ENCODE data around the gene MAST2. TPM values are rescaled to one million over a fixed set of nuclear protein-coding genes. Genes with fewer than 3 reads are reported as not detected.

Gene MAST2
- total RNA-seq, 1 experiment from 2014 or later, result 36.2 TPM

DNA sequence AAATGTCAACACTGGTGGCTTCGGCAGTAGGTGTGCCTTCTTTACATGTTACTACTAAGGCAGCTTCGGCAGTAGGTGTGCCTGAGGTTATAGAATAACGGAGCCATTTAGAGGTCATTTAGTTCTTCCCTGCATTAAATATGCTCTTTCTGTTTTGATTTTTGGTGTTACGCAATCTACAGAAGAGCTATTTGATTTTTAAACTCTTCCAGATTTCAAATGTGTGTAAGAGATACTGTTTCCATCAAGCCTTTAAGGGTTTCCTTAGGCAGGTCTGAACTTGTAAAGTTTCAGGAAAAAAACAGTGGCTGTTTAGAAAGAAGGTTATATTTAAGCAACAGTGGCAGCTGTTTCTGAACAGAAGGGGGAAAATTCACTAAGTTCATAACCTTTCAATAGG, 274.2 kb downstream of the MAST2 start:
- Mint-ChIP-seq H3K4me1 (ENCODE audit: low read depth, unreplicated experiment) (no peaks in the 10 kb centered on the region), H3K27me3 (ENCODE audit: unreplicated experiment) (no peaks in the 10 kb centered on the region), H3K4me3 (ENCODE audit: low read depth, unreplicated experiment) (no peak overlapping the region), H3K36me3 (ENCODE audit: insufficient read depth, unreplicated experiment) (no peaks in the 10 kb centered on the region), H3K9me3 (ENCODE audit: low read depth, unreplicated experiment) (no peaks in the 10 kb centered on the region), H3K27ac (ENCODE audit: unreplicated experiment) (no peak overlapping the region)
- no peak for DNase-seq
- intact Hi-C loops (cut with micrococcal nuclease; ENCODE audit: unreplicated experiment), result no loop called here
- no TSS peak for BruUV-seq (replicated peaks)
- CTCF ChIA-PET, result interaction anchor here (1.1 kb wide), 1 partner anchor 46 kb away, joined by 3 read pairs; no protein-coding TSS in a partner anchor
- TF ChIP-seq, protein P1, sequence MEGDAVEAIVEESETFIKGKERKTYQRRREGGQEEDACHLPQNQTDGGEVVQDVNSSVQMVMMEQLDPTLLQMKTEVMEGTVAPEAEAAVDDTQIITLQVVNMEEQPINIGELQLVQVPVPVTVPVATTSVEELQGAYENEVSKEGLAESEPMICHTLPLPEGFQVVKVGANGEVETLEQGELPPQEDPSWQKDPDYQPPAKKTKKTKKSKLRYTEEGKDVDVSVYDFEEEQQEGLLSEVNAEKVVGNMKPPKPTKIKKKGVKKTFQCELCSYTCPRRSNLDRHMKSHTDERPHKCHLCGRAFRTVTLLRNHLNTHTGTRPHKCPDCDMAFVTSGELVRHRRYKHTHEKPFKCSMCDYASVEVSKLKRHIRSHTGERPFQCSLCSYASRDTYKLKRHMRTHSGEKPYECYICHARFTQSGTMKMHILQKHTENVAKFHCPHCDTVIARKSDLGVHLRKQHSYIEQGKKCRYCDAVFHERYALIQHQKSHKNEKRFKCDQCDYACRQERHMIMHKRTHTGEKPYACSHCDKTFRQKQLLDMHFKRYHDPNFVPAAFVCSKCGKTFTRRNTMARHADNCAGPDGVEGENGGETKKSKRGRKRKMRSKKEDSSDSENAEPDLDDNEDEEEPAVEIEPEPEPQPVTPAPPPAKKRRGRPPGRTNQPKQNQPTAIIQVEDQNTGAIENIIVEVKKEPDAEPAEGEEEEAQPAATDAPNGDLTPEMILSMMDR (IDR thresholded peaks at IDR 0.05; ENCODE audit: unreplicated experiment), result no peak

- CTCF ChIA-PET, result interaction anchor here (0.7 kb wide), 1 partner anchor 1292 kb away, joined by 3 read pairs; no protein-coding TSS in a partner anchor
- Mint-ChIP-seq H3K27ac (ENCODE audit: unreplicated experiment) (no peak overlapping the region), H3K4me1 (ENCODE audit: low read depth, unreplicated experiment) (peaks cover 6% of the 10 kb centered on the region), H3K36me3 (ENCODE audit: insufficient read depth, unreplicated experiment) (no peaks in the 10 kb centered on the region), H3K4me3 (ENCODE audit: low read depth, unreplicated experiment) (no peak overlapping the region), H3K27me3 (ENCODE audit: unreplicated experiment) (no peaks in the 10 kb centered on the region), H3K9me3 (ENCODE audit: low read depth, unreplicated experiment) (no peaks in the 10 kb centered on the region)
- no peak for DNase-seq
- BruUV-seq (replicated peaks), result no TSS peak
- TF ChIP-seq, protein P1 (IDR thresholded peaks at IDR 0.05; ENCODE audit: unreplicated experiment), result no peak
- intact Hi-C loops (cut with micrococcal nuclease; ENCODE audit: unreplicated experiment), result no loop called here
These were observed 276.8 kb downstream of the MAST2 start for GRCh38 chr1:46080257-46080656.

DNA sequence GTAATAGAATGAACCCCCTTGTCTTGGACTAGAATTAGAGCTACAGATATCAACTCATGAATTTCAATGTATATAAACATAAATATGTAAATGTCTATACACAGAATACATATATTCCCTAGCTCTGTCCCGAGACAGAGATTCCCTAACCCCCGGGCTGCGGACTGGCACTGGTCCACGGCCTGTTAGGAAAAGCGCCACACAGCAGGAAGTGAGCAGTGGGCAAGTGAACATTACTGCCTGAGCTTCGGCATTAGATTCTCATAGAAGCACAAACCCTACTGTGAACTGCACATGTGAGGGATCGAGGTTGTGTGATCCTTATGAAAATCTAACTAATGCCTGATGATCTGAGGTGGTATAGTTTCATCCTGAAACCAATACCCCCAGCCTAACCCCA, 277.8 kb downstream of the MAST2 start:
- CTCF ChIA-PET, result no interaction called here
- no peaks in the 10 kb centered on the region for H3K36me3 Mint-ChIP-seq (ENCODE audit: insufficient read depth, unreplicated experiment)
- H3K4me3 Mint-ChIP-seq (ENCODE audit: low read depth, unreplicated experiment), result no peak overlapping the region
- H3K27ac Mint-ChIP-seq (ENCODE audit: unreplicated experiment), result no peak overlapping the region
- intact Hi-C loops (cut with micrococcal nuclease; ENCODE audit: unreplicated experiment), result no loop called here
- no TSS peak for BruUV-seq (replicated peaks)
- no peak for DNase-seq
- H3K9me3 Mint-ChIP-seq (ENCODE audit: low read depth, unreplicated experiment), result no peaks in the 10 kb centered on the region
- TF ChIP-seq, protein P1 (IDR thresholded peaks at IDR 0.05; ENCODE audit: unreplicated experiment), result no peak
- peaks cover 6% of the 10 kb centered on the region for H3K4me1 Mint-ChIP-seq (ENCODE audit: low read depth, unreplicated experiment)
- no peaks in the 10 kb centered on the region for H3K27me3 Mint-ChIP-seq (ENCODE audit: unreplicated experiment)

GRCh38 chr1:46081619-46082018, 278.2 kb downstream of the MAST2 start:
- H3K36me3 Mint-ChIP-seq (ENCODE audit: insufficient read depth, unreplicated experiment), result no peaks in the 10 kb centered on the region
- H3K9me3 Mint-ChIP-seq (ENCODE audit: low read depth, unreplicated experiment), result no peaks in the 10 kb centered on the region
- H3K4me1 Mint-ChIP-seq (ENCODE audit: low read depth, unreplicated experiment), result peaks cover 6% of the 10 kb centered on the region
- CTCF ChIA-PET, result no interaction called here
- TF ChIP-seq, protein P1 (IDR thresholded peaks at IDR 0.05; ENCODE audit: unreplicated experiment), result no peak
- no TSS peak for BruUV-seq (replicated peaks)
- intact Hi-C loops (cut with micrococcal nuclease; ENCODE audit: unreplicated experiment), result no loop called here
- no peak overlapping the region for H3K4me3 Mint-ChIP-seq (ENCODE audit: low read depth, unreplicated experiment)
- H3K27ac Mint-ChIP-seq (ENCODE audit: unreplicated experiment), result no peak overlapping the region
- no peak for DNase-seq
- H3K27me3 Mint-ChIP-seq (ENCODE audit: unreplicated experiment), result no peaks in the 10 kb centered on the region

Measured in Calu3 (cell line).